GM19099 (cell line): Measurements from ENCODE around the gene SOX11.

ENCODE experiments used
- POLR2A ChIP-seq: IDR thresholded peaks from 3 replicates; pipeline ENCODE4 v1.6.1; 2011; ENCODE audit warnings: low read depth; ENCODE audit not compliant: insufficient read length; ENCODE audit errors: extremely low read depth

SOX11 gene

DNA sequence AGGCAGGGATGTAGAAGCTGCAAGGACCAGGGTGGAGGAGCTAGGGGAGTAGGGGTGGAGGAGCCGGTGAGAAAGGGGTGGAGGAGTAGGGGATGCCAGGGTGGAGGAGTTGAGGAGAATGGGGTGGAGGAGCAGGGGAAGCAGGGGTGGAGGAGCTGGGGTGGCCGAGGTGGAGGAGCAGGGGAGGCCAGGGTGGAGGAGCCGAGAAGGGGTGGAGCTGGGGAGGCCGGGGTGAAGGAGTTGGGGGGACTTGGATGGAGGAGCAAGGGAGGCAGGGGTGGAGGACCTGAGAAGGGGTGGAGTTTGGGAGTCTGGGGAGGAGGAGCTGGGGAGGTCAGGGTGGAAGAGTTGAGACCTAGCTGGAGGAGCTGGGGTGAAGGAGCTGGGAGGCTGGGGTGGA is 13.3 kb downstream of the SOX11 start:
- no peak for TF ChIP-seq POLR2A

DNA sequence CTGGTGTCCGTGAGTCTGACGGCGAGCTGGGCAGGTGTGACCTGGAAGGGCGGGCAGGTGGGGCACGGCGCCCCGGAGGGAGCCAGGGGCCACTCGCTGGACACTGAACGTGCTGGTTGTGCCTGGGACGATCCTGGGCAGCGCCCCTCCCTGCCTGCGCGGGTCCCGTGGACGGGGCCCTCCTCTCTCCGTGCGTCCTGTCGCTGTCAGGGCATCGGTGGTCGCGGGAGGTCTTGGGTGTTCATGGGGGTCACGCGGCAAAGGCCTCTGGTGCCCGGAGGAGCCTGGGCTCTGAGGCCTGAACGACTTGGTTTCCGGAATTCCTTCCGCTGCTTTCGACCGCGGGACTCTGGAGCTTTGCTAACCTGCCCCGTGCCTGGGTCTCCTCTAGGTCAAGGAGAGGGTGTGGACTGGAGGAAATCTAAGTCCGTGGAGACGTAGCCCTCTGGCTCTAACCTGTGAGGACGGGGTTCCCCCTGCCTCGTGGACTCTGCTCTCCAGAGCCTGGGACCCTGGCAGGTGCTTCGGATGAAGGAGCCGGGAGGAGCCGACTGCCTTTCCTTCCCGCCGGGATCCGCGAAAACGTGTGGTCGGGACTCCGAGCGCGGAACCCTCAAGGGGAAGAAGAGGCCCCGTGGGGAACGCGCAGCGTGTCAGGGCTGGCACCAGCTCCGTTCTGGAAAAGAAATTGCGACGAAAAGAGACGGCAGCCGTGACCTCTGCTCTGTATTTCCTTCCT is 14.7 kb downstream of the SOX11 start:
- TF ChIP-seq POLR2A: no peak

DNA sequence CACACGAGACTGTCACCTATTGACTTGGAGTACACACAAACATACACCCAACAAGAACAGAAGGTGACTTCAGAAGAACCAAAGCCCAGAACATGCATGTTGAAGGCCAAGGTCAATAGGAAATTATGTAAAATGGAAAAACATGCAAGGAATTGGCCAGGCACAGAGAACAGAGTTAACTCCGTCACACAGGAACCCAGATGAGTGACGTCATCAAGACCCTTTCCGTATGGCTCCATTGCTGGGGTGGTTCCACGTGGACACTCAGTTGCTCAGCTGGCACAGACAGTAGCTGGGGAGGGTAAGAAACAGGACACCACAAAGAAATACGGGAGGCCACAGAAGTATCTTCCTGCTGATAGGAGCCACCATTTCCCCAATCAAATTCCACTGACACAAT is 18.4 kb downstream of the SOX11 start:
- no peak for TF ChIP-seq POLR2A

DNA sequence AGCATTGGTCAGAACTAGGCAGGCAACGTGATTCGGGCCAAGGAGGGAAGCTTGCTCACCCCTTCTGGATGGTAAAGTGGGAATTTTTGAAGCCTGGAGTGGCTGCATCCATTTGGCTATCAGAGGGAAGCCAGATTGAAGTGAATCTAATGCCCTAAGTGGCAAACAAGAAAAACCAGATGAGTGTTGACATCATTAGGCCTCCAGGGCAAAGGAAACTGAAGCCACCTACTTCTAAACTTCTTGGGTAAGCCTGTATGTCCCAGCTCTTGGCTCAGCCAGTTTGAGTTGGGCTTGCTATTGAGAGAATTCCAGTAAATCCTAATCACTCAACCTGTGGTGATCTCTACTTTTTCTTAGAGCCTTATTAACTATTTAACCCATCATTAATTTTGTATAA is 20.9 kb downstream of the SOX11 start:
- no peak for TF ChIP-seq POLR2A

DNA sequence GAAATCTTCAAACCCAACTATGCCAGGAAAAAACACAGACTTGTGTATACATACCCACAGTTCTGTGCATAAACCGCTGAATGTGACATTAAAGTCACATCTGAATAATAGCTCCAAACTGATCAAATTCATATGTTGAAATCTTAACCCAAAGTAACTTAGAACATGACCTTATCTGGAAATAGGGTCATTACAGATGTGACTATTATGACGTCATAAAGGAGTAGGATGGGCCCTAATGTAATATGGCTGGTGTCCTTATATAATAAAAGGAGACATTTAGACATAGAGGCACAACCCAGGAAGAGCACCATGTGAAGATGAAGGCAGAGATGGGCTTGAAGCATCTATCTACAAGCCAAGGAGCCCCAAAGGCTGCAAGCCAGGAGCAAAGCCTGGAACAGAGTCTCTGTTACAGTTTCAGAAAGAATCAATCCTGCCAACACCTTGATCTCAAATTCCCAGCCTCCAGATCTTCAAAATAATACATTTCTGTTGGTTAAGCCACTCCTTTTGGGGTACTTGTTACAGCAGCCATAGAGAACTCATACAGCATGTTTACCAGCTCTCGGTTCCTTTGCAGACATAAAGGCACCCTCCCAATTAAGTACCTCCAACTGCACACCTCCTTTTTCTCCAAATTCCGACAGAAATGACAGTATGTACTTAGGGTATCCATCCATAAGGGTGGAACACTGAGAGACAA is 27.6 kb downstream of the SOX11 start:
- TF ChIP-seq POLR2A: no peak

DNA sequence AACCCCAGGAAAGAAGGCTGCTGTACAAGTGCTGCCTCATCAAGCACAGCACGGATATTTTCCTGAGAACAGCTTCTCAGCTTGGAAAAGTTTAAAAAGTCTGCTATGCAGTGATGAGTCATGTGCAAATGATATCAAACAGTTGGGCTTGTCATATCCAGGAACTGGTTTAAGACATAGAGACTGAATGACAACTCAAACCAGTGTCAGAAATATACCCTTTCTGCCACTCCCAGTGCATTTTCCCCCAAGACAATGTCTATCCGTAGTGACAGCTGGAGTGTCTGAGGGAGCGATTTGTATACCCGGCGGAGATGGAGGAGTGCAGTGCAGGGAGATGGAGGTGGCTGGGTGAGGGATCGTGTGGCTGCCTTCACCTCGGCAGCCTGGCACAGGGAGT is 28.2 kb downstream of the SOX11 start:
- no peak for TF ChIP-seq POLR2A

DNA sequence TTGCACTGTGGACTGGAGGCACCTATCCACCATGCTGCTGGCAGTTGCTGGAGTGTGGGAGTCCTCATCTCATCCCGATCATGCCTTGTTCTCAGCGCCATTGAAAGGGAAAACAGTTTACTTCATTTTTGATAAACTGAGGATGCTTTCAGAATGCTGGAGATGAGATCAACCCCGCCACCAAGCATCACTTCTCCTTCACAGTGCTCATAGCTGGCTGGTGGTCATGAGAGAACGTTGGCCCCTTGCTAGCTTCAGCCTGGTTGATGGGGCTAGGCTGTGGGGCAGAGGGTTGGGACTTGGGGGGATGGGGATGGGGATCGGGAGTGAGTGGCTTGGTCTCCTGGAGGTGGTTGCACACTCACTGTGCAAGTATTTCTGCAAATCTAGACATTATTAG is 30.1 kb downstream of the SOX11 start:
- no peak for TF ChIP-seq POLR2A

DNA sequence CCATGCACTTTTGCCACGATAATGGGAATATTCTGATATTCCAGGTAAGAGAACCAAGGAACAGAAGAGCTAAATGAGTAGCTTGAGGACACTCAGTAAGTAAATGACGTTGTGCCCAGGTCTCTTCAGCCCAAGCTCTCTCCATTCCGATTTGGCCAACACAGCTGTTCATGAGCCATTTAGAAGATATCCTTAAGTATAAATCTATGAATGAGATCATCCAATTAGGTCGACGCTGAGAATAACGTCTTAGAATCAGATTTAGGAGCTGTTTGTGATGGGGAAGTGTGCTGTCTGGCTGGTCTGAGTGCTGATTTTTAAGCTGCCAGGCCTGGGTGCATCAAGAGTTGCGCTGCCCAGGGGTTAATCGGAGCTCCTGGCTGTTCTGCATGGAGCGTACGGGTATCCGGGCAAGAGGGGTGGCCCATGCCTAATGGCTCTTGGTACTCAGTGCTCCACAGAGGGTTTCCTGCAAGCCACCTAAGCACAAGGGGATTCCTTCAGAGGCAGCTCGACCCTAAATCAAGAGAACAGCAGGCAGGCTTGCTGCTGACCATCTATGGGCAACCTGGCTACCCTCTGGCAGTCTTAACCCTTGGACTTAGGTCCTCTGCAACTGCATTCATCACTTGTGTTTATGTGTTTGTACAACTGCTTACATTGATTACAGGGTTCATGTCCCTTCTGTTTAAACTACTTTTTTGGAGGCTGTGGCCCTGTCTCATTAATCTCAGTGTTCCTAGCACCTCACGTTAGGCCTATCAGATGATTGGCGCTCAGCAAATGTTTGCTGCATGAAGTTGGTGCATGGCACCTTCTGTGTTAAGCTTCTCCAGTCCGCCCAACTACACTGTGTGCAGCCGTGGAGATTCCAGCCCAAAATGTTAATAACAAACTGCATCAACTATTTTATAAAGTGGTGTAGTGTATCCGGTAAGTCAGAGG is 31.9 kb downstream of the SOX11 start:
- TF ChIP-seq POLR2A: no peak

DNA sequence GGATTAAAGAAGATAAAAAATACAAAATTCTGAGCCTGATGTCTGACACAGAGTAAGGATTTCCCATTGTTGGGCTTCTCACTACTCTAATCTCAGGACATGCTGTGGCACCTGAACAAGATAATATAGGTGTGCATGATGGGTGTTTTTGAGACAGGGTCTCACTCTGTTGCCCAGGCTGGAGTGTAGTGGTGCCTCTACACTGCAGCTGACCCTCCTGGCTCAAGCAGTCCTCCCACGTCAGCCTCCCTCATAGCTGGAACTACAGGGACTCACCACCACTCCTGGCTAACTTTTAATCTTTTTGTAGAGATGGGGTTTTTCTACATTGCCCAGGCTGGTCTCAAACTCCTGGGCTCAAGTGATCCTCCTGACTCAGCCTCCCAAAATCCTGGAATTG is 32.9 kb downstream of the SOX11 start:
- no peak for TF ChIP-seq POLR2A

DNA sequence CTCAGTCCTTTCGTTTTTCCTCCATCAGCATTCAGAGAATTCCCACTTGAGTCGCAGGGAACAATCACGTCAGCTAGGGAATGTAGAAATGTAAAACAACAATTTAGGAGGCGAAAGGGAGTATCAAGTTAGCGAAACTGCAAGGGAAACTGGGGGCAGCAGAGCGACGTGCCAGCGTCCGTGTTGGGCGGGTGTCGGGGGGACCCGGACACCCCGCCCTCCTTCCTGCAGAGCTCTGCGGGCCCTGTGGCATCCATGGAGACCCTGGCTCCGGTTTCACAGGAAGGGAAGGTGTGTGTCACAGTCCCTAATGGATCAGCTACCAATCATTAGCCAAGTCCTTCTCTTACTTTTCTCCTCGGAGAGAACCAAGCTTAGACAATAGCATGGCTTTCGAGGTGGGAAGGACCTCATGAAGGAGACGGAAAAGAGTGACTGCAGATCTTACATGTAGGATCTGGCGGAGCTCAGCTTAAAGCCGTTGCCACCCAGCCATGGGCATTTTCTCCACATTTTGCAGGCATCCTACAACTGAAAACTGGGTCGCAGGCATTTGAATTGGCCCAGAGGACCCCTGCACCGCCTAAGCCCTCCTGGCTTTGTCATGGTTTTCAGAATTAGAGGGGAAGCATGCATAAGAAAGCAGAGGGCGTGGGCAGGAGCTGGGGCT is 33.7 kb downstream of the SOX11 start:
- no peak for TF ChIP-seq POLR2A

DNA sequence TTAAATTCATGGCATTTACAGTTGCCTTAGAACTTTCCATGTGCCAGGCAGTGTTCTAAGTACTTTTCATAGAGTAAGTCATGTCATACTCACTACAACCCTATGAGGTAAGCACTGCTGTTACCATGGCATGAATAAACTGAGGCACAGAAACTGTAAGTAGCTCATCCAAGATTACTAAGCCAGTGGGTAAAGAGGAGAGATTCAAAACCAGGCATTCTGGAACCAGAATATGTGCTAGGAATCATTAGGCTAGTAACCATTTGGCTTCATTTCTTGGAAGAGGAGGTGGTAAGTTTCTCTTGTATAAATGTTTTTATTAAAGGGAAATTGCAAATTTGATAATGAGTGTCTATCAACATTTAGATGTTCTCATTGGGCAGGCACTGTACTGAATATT is 35.1 kb downstream of the SOX11 start:
- TF ChIP-seq POLR2A: no peak

DNA sequence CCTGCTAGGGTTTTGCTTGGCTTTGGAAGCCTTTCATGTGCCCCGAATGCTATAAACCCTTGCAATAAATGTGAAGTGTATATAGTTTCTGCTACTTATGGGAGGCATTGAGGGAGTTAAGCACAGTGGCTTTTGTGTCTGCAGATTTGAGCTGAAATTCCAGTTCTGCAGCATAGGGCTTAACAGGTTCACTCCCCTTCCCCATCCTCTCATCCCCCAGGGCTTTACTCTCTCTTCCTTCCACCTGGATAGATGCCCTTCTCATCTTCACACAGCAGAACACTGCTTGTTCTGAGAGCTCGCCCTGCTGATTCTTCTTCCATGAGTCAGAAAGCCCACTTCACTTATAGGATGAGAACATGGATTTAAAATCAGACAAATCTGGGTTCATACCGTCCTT is 37.2 kb downstream of the SOX11 start:
- TF ChIP-seq POLR2A: no peak

DNA sequence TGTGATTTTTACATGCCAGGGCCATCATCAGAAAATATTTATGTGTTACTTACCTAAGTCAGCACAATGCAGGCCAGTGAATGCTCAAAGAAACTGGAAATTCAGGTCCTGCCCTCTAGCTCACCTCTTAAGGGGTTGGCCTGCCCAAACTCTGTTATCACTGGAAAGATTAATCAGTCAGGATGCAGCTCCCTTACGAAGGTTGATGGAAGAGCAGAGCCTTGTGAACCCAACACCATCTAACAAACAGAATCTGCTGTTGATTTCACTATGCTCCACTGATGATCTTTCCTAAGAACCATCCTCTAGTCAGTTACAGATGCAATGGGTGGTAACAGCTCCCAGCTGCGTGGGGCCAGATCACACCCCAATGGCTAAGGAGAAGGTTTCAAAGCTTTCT is 38.2 kb downstream of the SOX11 start:
- no peak for TF ChIP-seq POLR2A

DNA sequence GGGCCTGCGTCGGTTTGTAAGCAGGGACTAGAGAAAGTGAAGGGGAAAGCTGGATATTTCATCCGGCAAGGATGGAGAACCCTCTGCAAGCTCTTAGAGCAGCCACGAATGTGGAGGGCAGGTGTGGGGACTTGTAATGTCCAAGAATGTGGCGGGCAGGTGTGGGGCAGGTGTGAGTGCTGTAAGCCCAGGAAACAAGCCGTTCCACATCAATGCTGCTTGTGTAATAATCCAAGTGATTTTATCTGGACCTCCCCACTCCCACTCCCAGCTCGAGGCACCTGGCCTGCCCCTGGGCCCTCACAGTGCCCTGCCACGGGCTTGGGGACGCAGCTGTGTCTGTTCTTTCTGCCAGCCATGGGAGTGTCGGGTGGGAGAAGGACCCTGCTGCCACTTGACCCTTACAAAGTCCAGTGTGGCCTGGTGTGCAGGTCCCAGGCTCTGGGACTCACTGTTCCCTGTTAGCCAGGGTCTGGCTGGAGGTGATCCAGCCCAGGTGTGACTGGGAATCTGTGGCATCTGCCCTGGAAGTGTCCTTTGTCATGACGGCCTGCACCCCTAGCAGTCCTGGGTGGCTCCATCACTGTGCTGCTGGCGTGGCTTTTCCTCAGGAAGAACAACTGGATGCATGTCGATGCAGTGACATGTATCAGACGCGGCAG is 42.8 kb downstream of the SOX11 start:
- TF ChIP-seq POLR2A: no peak

DNA sequence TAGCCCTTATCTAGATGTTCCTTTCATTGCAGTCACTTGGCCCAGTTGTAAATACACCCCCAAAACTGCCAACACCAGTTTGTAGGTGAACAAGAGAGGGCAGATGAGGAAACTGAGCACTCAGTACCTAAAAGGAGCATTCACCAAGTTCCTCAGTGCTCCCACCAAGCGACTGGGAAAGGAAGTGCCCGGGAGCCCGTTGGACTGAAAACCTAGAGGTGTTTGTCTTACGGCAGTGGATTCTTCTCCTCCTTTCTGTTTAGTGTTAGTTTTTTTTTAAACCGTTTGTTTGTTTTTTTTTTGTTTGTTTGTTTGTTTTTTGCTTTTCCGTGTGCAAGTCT is 43.3 kb downstream of the SOX11 start:
- no peak for TF ChIP-seq POLR2A
